ENCODE measurements around the gene HMGN3.

Gene HMGN3

GRCh38 chr6:79238919-79239318, 4.4 kb upstream of the HMGN3 start:
- no peak for TF ChIP-seq ARNTL (CRISPR knock-in tag; IDR thresholded peaks at IDR 0.05; ENCODE audit: borderline replicate concordance, low read depth)
- TF ChIP-seq, protein P1, sequence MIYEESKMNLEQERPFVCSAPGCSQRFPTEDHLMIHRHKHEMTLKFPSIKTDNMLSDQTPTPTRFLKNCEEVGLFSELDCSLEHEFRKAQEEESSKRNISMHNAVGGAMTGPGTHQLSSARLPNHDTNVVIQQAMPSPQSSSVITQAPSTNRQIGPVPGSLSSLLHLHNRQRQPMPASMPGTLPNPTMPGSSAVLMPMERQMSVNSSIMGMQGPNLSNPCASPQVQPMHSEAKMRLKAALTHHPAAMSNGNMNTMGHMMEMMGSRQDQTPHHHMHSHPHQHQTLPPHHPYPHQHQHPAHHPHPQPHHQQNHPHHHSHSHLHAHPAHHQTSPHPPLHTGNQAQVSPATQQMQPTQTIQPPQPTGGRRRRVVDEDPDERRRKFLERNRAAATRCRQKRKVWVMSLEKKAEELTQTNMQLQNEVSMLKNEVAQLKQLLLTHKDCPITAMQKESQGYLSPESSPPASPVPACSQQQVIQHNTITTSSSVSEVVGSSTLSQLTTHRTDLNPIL (CRISPR knock-in tag; IDR thresholded peaks at IDR 0.05; ENCODE audit: low read depth), result no peak
- ATAC-seq, result no peak

DNA sequence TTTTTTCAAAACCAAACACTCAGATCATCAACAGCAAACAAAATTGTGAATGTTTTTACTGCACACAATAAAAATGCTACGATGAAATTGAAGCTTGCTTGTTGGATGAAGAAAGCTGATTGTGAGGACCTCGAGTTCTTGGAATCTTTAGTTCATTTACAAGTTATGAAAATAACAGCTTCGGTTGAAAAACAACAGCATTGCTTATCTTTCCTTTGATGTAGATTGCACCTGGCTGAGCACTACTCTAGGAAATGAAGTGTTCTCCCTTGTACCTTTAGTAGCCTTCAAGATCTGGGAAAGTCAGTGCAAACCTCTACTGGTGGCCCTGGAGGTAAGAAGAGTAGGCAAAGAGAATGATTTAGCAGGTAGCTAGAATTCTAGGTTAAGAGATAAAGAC, 2.2 kb upstream of the HMGN3 start:
- ATAC-seq, result no peak
- no peak for TF ChIP-seq ZNF565 (CRISPR knock-in tag; conservative IDR thresholded peaks at IDR 0.05; ENCODE audit: low read depth)
- TF ChIP-seq ESRRG (CRISPR knock-in tag; IDR thresholded peaks at IDR 0.05), result no peak
- TF ChIP-seq ISL1 (CRISPR knock-in tag; IDR thresholded peaks at IDR 0.05), result no peak
- no peak for TF ChIP-seq TOX (CRISPR knock-in tag; IDR thresholded peaks at IDR 0.05; ENCODE audit: borderline replicate concordance)
- TF ChIP-seq ZC3H10 (CRISPR knock-in tag; IDR thresholded peaks at IDR 0.05), result no peak
- TF ChIP-seq TSHZ2 (CRISPR knock-in tag; IDR thresholded peaks at IDR 0.05), result no peak
- TF ChIP-seq SNAI2 (CRISPR knock-in tag; IDR thresholded peaks at IDR 0.05), result no peak
- TF ChIP-seq, protein P1 (CRISPR knock-in tag; IDR thresholded peaks at IDR 0.05; ENCODE audit: low read depth), result no peak
- no peak for TF ChIP-seq CSDC2 (CRISPR knock-in tag; IDR thresholded peaks at IDR 0.05)
- no peak for TF ChIP-seq CSRNP3 (CRISPR knock-in tag; IDR thresholded peaks at IDR 0.05)
- TF ChIP-seq RARB (CRISPR knock-in tag; IDR thresholded peaks at IDR 0.05), result no peak
- no peak for TF ChIP-seq ZFP3 (CRISPR knock-in tag; IDR thresholded peaks at IDR 0.05)
- TF ChIP-seq PATZ1 (CRISPR knock-in tag; IDR thresholded peaks at IDR 0.05; ENCODE audit: borderline replicate concordance), result no peak
- no peak for TF ChIP-seq TCF4 (CRISPR knock-in tag; IDR thresholded peaks at IDR 0.05; ENCODE audit: borderline replicate concordance)

GRCh38 chr6:79233611-79234149, 802 bp downstream of the HMGN3 start:
- TF ChIP-seq ZNF8 (CRISPR knock-in tag; IDR thresholded peaks at IDR 0.05) (peak; percentile 76), GLIS3 (CRISPR knock-in tag; IDR thresholded peaks at IDR 0.05) (0 out of 2 replicates have a peak, but pooled peaks have one; percentile 41), RARB (CRISPR knock-in tag; IDR thresholded peaks at IDR 0.05) (no peak), PATZ1 (CRISPR knock-in tag; IDR thresholded peaks at IDR 0.05; ENCODE audit: borderline replicate concordance) (peak; percentile 91)
- ATAC-seq, result peak; percentile 93

Measured in SK-N-SH treated with all-trans-retinoic acid at 6 μM for 48 hours (cell line).